GM19328 (cell line): ENCODE results near the gene INTS11.

ENCODE experiments used
- ATAC-seq: cut with Tn5 transposase; IDR thresholded peaks from one replicate; pipeline ENCODE4 v1.9.1; 2021; ENCODE audit warnings: mild to moderate bottlenecking, moderate library complexity; ENCODE audit not compliant: unreplicated experiment

The INTS11 gene

GRCh38 chr1:1272341-1273208 lies 51.9 kb downstream of the INTS11 start:
- no peak for ATAC-seq

- ATAC-seq: no peak
Observed at GRCh38 chr1:1270813-1271212, 53.6 kb downstream of the INTS11 start.

- no peak for ATAC-seq
Observed at GRCh38 chr1:1268284-1268682, 56.2 kb downstream of the INTS11 start.

- no peak for ATAC-seq
Observed at GRCh38 chr1:1267488-1268283, 56.8 kb downstream of the INTS11 start.

- no peak for ATAC-seq
Observed at GRCh38 chr1:1264868-1265272, 59.6 kb downstream of the INTS11 start.

GRCh38 chr1:1264026-1264425 lies 60.4 kb downstream of the INTS11 start:
- no peak for ATAC-seq

- no peak for ATAC-seq
Observed at GRCh38 chr1:1262758-1263157, 61.7 kb downstream of the INTS11 start.

GRCh38 chr1:1262071-1262470 lies 62.4 kb downstream of the INTS11 start:
- ATAC-seq: no peak
